GM12873 (cell line): ENCODE results near the gene TMEM150B.

ENCODE experiments used
- CTCF ChIP-seq: IDR thresholded peaks from 2 replicates; pipeline ENCODE4 v1.5.1; 2012; ENCODE audit warnings: low read depth, mild to moderate bottlenecking, moderate library complexity, low read length, control low read depth; ENCODE audit not compliant: insufficient read depth; ENCODE audit errors: missing control alignments

Gene TMEM150B

GRCh38 chr19:55276720-55277430 lies 48.3 kb downstream of the TMEM150B start:
- no peak for TF ChIP-seq CTCF

- TF ChIP-seq CTCF, result no peak
These were observed 49.1 kb downstream of the TMEM150B start for GRCh38 chr19:55275851-55276719.

- no peak for TF ChIP-seq CTCF
These were observed 51.0 kb downstream of the TMEM150B start for GRCh38 chr19:55273978-55274707.

GRCh38 chr19:55272142-55272541 lies 53.0 kb downstream of the TMEM150B start:
- no peak for TF ChIP-seq CTCF

- no peak for TF ChIP-seq CTCF
These were observed 54.8 kb downstream of the TMEM150B start for GRCh38 chr19:55270172-55270942.

- no peak for TF ChIP-seq CTCF
These were observed 55.8 kb downstream of the TMEM150B start for GRCh38 chr19:55269299-55269698.

- TF ChIP-seq CTCF, result no peak
These were observed 58.3 kb downstream of the TMEM150B start for GRCh38 chr19:55266840-55267239.
